ENCODE measurements around the gene IFNA16. TPM values are rescaled to one million over a fixed set of nuclear protein-coding genes. Genes with fewer than 3 reads are reported as not detected.
A peak's percentile ranks its signal among the peaks of the same experiment; 100 is the strongest.
"Not testable (repeated sequence)": the region's sequence is repeated elsewhere in the genome, so short reads cannot be mapped to it uniquely, and the experiment has no call there.

IFNA16 gene
- total RNA-seq = not detected
- long read RNA-seq = 0 reads

- DNase-seq; H3K4me1 ChIP-seq; H3K9me3 ChIP-seq; ATAC-seq; intact Hi-C loops (cut with DNase I); H3K27me3 ChIP-seq; H3K27ac ChIP-seq; H3K4me3 ChIP-seq; H3K36me3 ChIP-seq: not testable (repeated sequence)
- no CpG with 5 or more reads among the region's 1 CpG for WGBS (ENCODE audit: insufficient coverage, low coverage, low lambda C conversion rate, missing lambda C conversion rate)
Observed at GRCh38 chr9:21217211-21217610, at the start of gene IFNA16. Gene IFNA16, minus strand, starts transcription at chr9:21217311. Its CDS starts 6 bp downstream, at chr9:21217305.

GRCh38 chr9:21265421-21266189 lies 48.5 kb upstream of the IFNA16 start:
- 50% methylated on average over 1 of the region's 1 CpG for WGBS (ENCODE audit: insufficient coverage, low coverage, low lambda C conversion rate, missing lambda C conversion rate)
- TF ChIP-seq POLR2A (IDR thresholded peaks at IDR 0.05) (no peak), CTCF (IDR thresholded peaks at IDR 0.05) (no peak)
- DNase-seq (no peak), ATAC-seq (no peak)
- intact Hi-C loops (cut with DNase I) = no loop called here
- H3K27ac ChIP-seq = no peak overlapping the region
- no peaks in the 10 kb centered on the region for H3K36me3 ChIP-seq
- no peaks in the 10 kb centered on the region for H3K27me3 ChIP-seq
- no peaks in the 10 kb centered on the region for H3K9me3 ChIP-seq
- no peak overlapping the region for H3K4me3 ChIP-seq
- no peaks in the 10 kb centered on the region for H3K4me1 ChIP-seq

GRCh38 chr9:21255538-21256212 lies 38.6 kb upstream of the IFNA16 start:
- DNase-seq (no peak), ATAC-seq (no peak)
- intact Hi-C loops (cut with DNase I) = no loop called here
- Histone ChIP-seq H3K9me3 (no peaks in the 10 kb centered on the region), H3K36me3 (no peaks in the 10 kb centered on the region), H3K4me1 (no peaks in the 10 kb centered on the region), H3K27me3 (peaks cover 0 to 3% of the 10 kb centered on the region in 2 donors), H3K27ac (no peak overlapping the region), H3K4me3 (no peak overlapping the region)
- TF ChIP-seq POLR2A (IDR thresholded peaks at IDR 0.05) (no peak), CTCF (IDR thresholded peaks at IDR 0.05) (no peak)
- WGBS (ENCODE audit: insufficient coverage, low coverage, low lambda C conversion rate, missing lambda C conversion rate) = 56% methylated on average over 5 of the region's 5 CpGs

GRCh38 chr9:21252721-21253547 lies 35.8 kb upstream of the IFNA16 start:
- peak; percentile 46 to 60 (median 56) for TF ChIP-seq CTCF (IDR thresholded peaks at IDR 0.05)
- no peak for TF ChIP-seq POLR2A (IDR thresholded peaks at IDR 0.05)
- Histone ChIP-seq H3K27me3 (peaks cover 0 to 3% of the 10 kb centered on the region in 2 donors), H3K9me3 (no peaks in the 10 kb centered on the region), H3K4me3 (no peak overlapping the region), H3K27ac (no peak overlapping the region), H3K4me1 (no peaks in the 10 kb centered on the region), H3K36me3 (no peaks in the 10 kb centered on the region)
- DNase-seq (no peak), ATAC-seq (peak; percentile 74 to 83 (median 79))
- WGBS (ENCODE audit: insufficient coverage, low coverage, low lambda C conversion rate, missing lambda C conversion rate) = 0% methylated on average over 3 of the region's 3 CpGs
- intact Hi-C loops (cut with DNase I) = no loop called here

Measured in right lobe of liver (tissue), 6 donors.